Neural cell (in vitro differentiated cells): ENCODE measurements around the gene ANKRD44. TPM values are rescaled to one million over a fixed set of nuclear protein-coding genes. Genes with fewer than 3 reads are reported as not detected.

Experiments
- H2AFZ ChIP-seq: fragments of 200-600, 300-800 bp; sonication (generic), shearing (Covaris generic); 2 replicates; pipeline ENCODE4 v1.6.0; 2014; ENCODE audit warnings: low read depth, mild to moderate bottlenecking, antibody characterized with exemption, low read length, moderate library complexity
- H3F3A ChIP-seq: fragments of 200-600 bp; shearing (Covaris generic); 2 replicates; pipeline ENCODE4 v1.6.1; 2016; ENCODE audit warnings: mild to moderate bottlenecking, moderate library complexity, mixed read lengths, antibody characterized with exemption, low read length; ENCODE audit not compliant: insufficient read depth, poor library complexity, severe bottlenecking
- H3K27ac ChIP-seq: fragments of 200-600, 300-800 bp; sonication (generic), shearing (Covaris generic); 2 replicates; pipeline ENCODE4 v1.5.1; 2014; ENCODE audit warnings: mild to moderate bottlenecking, low read length, moderate library complexity
- H3K27me3 ChIP-seq: fragments of 300-800, 200-600 bp; sonication (generic), shearing (Covaris generic); 2 replicates; pipeline ENCODE4 v1.6.0; 2014; ENCODE audit warnings: mild to moderate bottlenecking, low read depth, low read length, moderate library complexity; ENCODE audit not compliant: insufficient read depth
- H3K36me3 ChIP-seq: fragments of 300-800, 200-600 bp; sonication (generic), shearing (Covaris generic); 2 replicates; pipeline ENCODE4 v1.5.1; 2014; ENCODE audit warnings: mild to moderate bottlenecking, antibody characterized with exemption, low read length, moderate library complexity; ENCODE audit not compliant: insufficient read depth
- H3K4me2 ChIP-seq: fragments of 300-800, 200-600 bp; sonication (generic), shearing (Covaris generic); 2 replicates; pipeline ENCODE4 v1.6.0; 2014; ENCODE audit warnings: mild to moderate bottlenecking, low read length
- H3K4me3 ChIP-seq: fragments of 300-800, 200-600 bp; sonication (generic), shearing (Covaris generic); 2 replicates; pipeline ENCODE4 v1.5.1; 2014; ENCODE audit warnings: mild to moderate bottlenecking, low read length, moderate library complexity
- H3K79me2 ChIP-seq: fragments of 200-600 bp; shearing (Covaris generic); replicated peaks from 2 replicates; pipeline ENCODE4 v1.6.0; 2014; ENCODE audit warnings: mild to moderate bottlenecking, low read length, moderate library complexity; ENCODE audit not compliant: insufficient read depth
- H3K9ac ChIP-seq: fragments of 300-800, 200-600 bp; sonication (generic), shearing (Covaris generic); 2 replicates; pipeline ENCODE4 v1.6.1; 2016; ENCODE audit warnings: mild to moderate bottlenecking, low read length, mixed read lengths
- H3K9me2 ChIP-seq: fragments of 200-600 bp; shearing (Covaris generic); 2 replicates; pipeline ENCODE4 v1.6.1; 2016; ENCODE audit warnings: mild to moderate bottlenecking, low read length, mixed read lengths; ENCODE audit not compliant: insufficient read depth
- H3K9me3 ChIP-seq: fragments of 200-600, 300-800 bp; sonication (generic), shearing (Covaris generic); 2 replicates; pipeline ENCODE4 v1.6.1; 2016; ENCODE audit warnings: mild to moderate bottlenecking, mixed run types, low read length, moderate library complexity, mixed read lengths
- H4K20me1 ChIP-seq: fragments of 200-600 bp; shearing (Covaris generic); 2 replicates; pipeline ENCODE4 v1.6.1; 2016; ENCODE audit warnings: mild to moderate bottlenecking, mixed run types; ENCODE audit not compliant: insufficient read depth
- CTCF ChIP-seq: fragments of 450-650 bp; IDR thresholded peaks from 2 replicates; pipeline ENCODE4 v1.5.1; 2014; ENCODE audit warnings: antibody characterized with exemption, mild to moderate bottlenecking, moderate library complexity; ENCODE audit not compliant: poor library complexity, severe bottlenecking
- EP300 ChIP-seq: fragments of 450-650 bp; conservative IDR thresholded peaks from 2 replicates; pipeline ENCODE4 v1.6.1; 2014; ENCODE audit warnings: antibody characterized with exemption, mild to moderate bottlenecking, moderate library complexity; ENCODE audit not compliant: poor library complexity, severe bottlenecking
- EZH2 ChIP-seq: fragments of 200-600, 300-800 bp; shearing (Covaris generic), sonication (generic); IDR thresholded peaks from 2 replicates; pipeline ENCODE4 v1.6.1; 2014; ENCODE audit warnings: antibody characterized with exemption, low read length, borderline replicate concordance, mild to moderate bottlenecking; ENCODE audit not compliant: insufficient read depth, poor library complexity, severe bottlenecking
- MXI1 ChIP-seq: fragments of 450-650 bp; conservative IDR thresholded peaks from 2 replicates; pipeline ENCODE4 v1.6.1; 2014; ENCODE audit warnings: antibody characterized with exemption, mild to moderate bottlenecking; ENCODE audit not compliant: poor library complexity, severe bottlenecking
- POLR2AphosphoS5 ChIP-seq: IDR thresholded peaks from 2 replicates; pipeline ENCODE4 v1.6.1; 2012
- RAD21 ChIP-seq: fragments of 450-650 bp; conservative IDR thresholded peaks from 2 replicates; pipeline ENCODE4 v1.6.1; 2014; ENCODE audit warnings: antibody characterized with exemption, mild to moderate bottlenecking, moderate library complexity
- REST ChIP-seq: IDR thresholded peaks from 2 replicates; pipeline ENCODE4 v1.6.1; 2012; ENCODE audit warnings: borderline replicate concordance
- SMC3 ChIP-seq: fragments of 450-650 bp; conservative IDR thresholded peaks from 2 replicates; pipeline ENCODE4 v1.6.1; 2014; ENCODE audit warnings: antibody characterized with exemption, mild to moderate bottlenecking, moderate library complexity; ENCODE audit not compliant: poor library complexity
- TAF1 ChIP-seq: IDR thresholded peaks from 2 replicates; pipeline ENCODE4 v1.6.1; 2012; ENCODE audit warnings: low read depth
- polyA plus RNA-seq: library from polyadenylated mRNA; depleted of rRNA; stranded (reverse); fragments of >200 nt; gene quantifications from 2 replicates; pipeline ENCODE4 v1.2.3, GENCODE V29; 2014

Gene ANKRD44
- polyA plus RNA-seq, 1 donor from 2014 or later: 94.3 TPM

- no peak for TF ChIP-seq SMC3
Measured at GRCh38 chr2:197200051-197200761, 110.4 kb downstream of the ANKRD44 start (continued).

GRCh38 chr2:197198890-197199289, 111.7 kb downstream of the ANKRD44 start:
- TF ChIP-seq MXI1 (no peak), CTCF (no peak), POLR2AphosphoS5 (no peak), TAF1 (no peak), REST (no peak), EP300 (no peak), SMC3 (no peak), RAD21 (no peak), EZH2 (no peak)

GRCh38 chr2:197197895-197198311, 112.7 kb downstream of the ANKRD44 start:
- TF ChIP-seq RAD21 (no peak), EZH2 (no peak), CTCF (no peak), SMC3 (no peak), TAF1 (no peak), MXI1 (no peak), REST (no peak), POLR2AphosphoS5 (no peak), EP300 (no peak)
- Histone ChIP-seq H2AFZ (no peak overlapping the region), H3F3A (no peaks in the 10 kb centered on the region), H3K9me3 (no peaks in the 10 kb centered on the region), H3K4me2 (no peak overlapping the region), H3K36me3 (no peaks in the 10 kb centered on the region), H3K4me3 (no peak overlapping the region), H3K27ac (no peak overlapping the region), H3K79me2 (no peaks in the 10 kb centered on the region), H3K9me2 (no peaks in the 10 kb centered on the region), H3K27me3 (no peaks in the 10 kb centered on the region), H3K9ac (no peak overlapping the region), H4K20me1 (no peaks in the 10 kb centered on the region)

More at GRCh38 chr2:197198890-197199289, 111.7 kb downstream of the ANKRD44 start:
- Histone ChIP-seq H3K27me3 (no peaks in the 10 kb centered on the region), H3K9me3 (no peaks in the 10 kb centered on the region), H3K4me3 (no peak overlapping the region), H3F3A (no peaks in the 10 kb centered on the region), H3K9me2 (no peaks in the 10 kb centered on the region), H3K27ac (no peak overlapping the region), H3K9ac (no peak overlapping the region), H2AFZ (no peak overlapping the region), H3K4me2 (no peak overlapping the region), H3K79me2 (no peaks in the 10 kb centered on the region), H3K36me3 (no peaks in the 10 kb centered on the region), H4K20me1 (no peaks in the 10 kb centered on the region)
